GM12891 (cell line): ENCODE results near the gene DOCK4.

Experiments used
- DNase-seq: peaks from one replicate; pipeline ENCODE4 v3.0.0; 2011; ENCODE audit warnings: low spot score; ENCODE audit not compliant: insufficient read length
- FAIRE-seq: peaks from 2 replicates; lab custom pipeline; 2011; peaks lifted over from hg19 to GRCh38; lab: Jason Lieb, UNC
- PAX5 ChIP-seq: IDR thresholded peaks from 2 replicates; pipeline ENCODE4 v1.6.1; 2011; ENCODE audit warnings: low read length, moderate library complexity, mild to moderate bottlenecking; ENCODE audit not compliant: insufficient read depth, severe bottlenecking
- POLR2A ChIP-seq: IDR thresholded peaks from 2 replicates; pipeline ENCODE4 v1.6.1; 2011; ENCODE audit warnings: low read depth, low read length, control low read depth
- POLR2AphosphoS5 ChIP-seq: IDR thresholded peaks from 2 replicates; pipeline ENCODE4 v1.6.1; 2011; ENCODE audit warnings: low read depth, low read length, control low read depth
- POU2F2 ChIP-seq: IDR thresholded peaks from 2 replicates; pipeline ENCODE4 v1.6.1; 2011; ENCODE audit warnings: low read depth, mild to moderate bottlenecking, control low read depth, low read length, moderate library complexity
- SPI1 ChIP-seq: IDR thresholded peaks from 2 replicates; pipeline ENCODE4 v1.6.1; 2011; ENCODE audit warnings: low read depth, low read length, control low read depth
- TAF1 ChIP-seq: IDR thresholded peaks from 2 replicates; pipeline ENCODE4 v1.6.1; 2011; ENCODE audit warnings: low read depth, low read length, control low read depth

The DOCK4 gene

GRCh38 chr7:111997546-111997945 lies 208.7 kb downstream of the DOCK4 start:
- FAIRE-seq (no peak), DNase-seq (no peak)
- no peak for TF ChIP-seq POLR2A
- TF ChIP-seq SPI1, result no peak

DNA sequence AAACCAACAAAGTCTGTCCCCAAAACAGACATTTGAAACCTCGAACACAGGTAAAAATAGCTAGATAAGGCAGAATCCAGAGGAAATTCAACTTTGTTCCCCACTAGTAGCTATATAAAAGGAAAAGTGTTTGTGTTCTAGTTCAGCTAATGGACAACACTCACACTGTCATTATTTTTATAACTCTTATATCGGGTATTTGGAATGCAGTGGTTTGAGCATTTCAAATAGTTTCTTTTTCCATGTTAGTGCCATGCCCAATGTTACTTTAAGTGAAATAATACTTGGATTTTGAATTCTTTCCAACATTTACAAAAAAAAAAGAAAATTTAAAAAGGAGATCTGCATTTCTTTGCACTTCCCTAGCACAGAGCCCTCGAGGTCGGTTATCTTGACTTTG lies 213.6 kb downstream of the DOCK4 start:
- DNase-seq (no peak), FAIRE-seq (no peak)
- TF ChIP-seq TAF1, result no peak
- no peak for TF ChIP-seq SPI1
- no peak for TF ChIP-seq POU2F2
- no peak for TF ChIP-seq POLR2AphosphoS5

DNA sequence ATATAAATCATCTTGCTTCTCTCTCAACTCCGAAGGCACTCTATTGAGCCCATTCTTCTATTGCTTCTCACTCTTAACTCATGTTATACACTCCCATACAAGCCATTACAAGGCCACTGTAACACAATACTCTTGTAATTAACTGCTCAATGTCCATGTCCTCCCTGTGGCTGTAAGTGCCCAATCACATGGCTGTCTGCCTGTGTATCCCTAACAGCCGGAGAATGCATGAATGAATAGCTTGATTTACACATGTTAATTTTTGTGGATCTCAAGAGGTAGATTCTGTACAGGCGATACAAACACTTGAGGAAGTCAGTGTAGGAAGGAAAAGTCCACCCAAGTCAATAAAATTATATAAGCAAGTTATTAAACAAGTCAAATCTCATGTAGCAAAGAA lies 215.6 kb downstream of the DOCK4 start:
- DNase-seq, result no peak
- TF ChIP-seq POU2F2 (no peak), TAF1 (no peak), SPI1 (no peak), POLR2A (no peak), POLR2AphosphoS5 (no peak), PAX5 (no peak)
- no peak for FAIRE-seq

DNA sequence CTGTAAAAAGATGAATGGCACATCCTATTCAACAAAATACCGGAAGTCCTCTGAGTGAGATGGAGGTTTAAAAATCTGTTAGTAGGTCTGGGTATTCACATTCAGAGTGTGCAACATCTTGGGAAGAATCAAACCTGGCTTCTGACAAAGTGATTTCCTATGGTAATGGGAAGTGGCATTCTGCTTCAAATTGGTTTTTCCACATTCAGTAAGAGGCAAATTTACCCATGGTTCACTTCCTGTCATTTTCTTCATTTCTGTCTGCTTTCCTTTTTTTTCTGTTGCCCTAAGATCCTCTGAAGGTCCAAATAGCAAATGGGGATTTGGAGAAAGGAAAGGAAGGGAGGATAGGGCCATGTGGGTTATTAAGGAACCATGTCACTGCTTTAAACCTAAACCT lies 218.3 kb downstream of the DOCK4 start:
- TF ChIP-seq POLR2A (no peak), POLR2AphosphoS5 (no peak), PAX5 (no peak), SPI1 (no peak), POU2F2 (no peak), TAF1 (no peak)
- no peak for FAIRE-seq
- DNase-seq, result no peak

DNA sequence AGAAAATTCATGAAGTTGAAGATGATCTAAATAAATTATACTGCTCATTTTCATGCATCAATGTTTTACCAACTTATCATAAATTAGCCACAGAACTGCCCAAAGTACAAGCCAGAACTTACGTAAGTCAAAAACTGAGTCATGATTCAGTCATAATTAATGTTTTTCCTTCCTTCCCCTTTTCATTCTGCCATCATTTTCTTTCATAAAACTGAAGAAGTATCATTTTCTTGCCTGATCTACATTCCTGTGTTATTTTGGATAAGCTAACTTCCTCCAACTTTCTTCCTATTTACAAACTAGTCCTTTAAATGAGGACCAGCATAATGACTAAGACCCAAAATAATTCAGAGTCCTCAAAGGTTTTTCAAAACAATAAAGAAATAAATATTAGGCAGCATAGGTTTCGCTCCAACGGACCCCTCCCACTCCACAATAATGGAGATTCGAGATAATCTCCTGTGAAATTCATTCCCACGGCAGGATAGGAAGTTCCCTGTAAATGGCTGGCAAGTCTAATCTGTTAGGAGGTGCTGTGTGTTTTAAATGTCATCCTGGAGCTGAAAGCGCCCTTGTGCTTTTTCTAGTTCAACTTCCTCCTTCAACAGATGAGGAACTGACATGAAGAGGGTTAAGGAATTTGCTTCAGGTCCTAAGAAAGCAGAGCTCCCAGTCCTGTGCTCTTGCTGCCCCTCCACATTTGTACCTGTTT lies 218.9 kb downstream of the DOCK4 start:
- DNase-seq (no peak), FAIRE-seq (no peak)
- TF ChIP-seq POU2F2 (no peak), POLR2A (no peak), POLR2AphosphoS5 (no peak), TAF1 (no peak), SPI1 (peak; percentile 20; the same call in 1 of the 2 replicates), PAX5 (no peak)

GRCh38 chr7:111986601-111987000 lies 219.6 kb downstream of the DOCK4 start:
- no peak for FAIRE-seq
- TF ChIP-seq PAX5, result no peak
- TF ChIP-seq POLR2AphosphoS5, result no peak
- no peak for TF ChIP-seq POLR2A
- TF ChIP-seq POU2F2, result no peak
- TF ChIP-seq TAF1, result no peak
- no peak for TF ChIP-seq SPI1

DNA sequence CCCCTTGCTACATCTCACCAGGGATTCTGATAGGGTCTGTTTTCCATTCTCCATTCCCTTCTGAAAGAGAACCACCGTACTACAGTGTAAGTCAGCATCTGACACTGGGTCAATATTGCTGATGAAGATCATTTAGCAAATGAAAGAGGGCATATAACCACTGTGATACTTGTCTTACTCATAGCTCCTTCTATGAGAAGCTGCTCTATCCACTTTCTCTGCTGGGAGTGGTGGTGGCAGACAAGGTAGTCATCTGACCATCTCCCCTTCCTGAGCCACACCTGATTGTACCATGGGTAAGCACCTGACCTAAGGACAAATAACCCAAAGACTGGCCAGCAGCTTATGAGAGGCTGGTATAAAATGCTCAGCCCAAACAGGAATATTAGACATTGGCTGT lies 220.4 kb downstream of the DOCK4 start:
- FAIRE-seq (no peak), DNase-seq (no peak)
- TF ChIP-seq POU2F2, result no peak
- no peak for TF ChIP-seq SPI1
- no peak for TF ChIP-seq POLR2A
- TF ChIP-seq TAF1, result no peak
- no peak for TF ChIP-seq POLR2AphosphoS5
- no peak for TF ChIP-seq PAX5

More at GRCh38 chr7:111986601-111987000, 219.6 kb downstream of the DOCK4 start:
- DNase-seq, result no peak

DNA sequence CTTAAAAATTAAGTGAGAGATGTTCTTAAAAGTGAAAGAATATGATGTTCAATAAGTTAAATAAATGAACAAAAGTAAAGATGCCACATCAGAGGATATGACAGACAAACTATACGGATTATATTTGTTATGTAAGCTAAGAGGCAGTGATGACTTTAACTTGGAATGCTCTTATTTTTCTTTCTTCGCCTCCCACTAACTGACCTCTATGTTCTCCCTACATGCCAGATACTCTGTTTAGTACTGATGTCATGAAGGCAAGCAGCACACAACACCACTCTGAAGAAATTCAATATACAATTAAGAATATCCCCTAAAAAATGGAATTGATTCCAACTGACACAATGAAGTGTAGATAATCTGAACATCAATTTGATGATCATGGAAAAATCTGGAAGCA lies 223.4 kb downstream of the DOCK4 start:
- FAIRE-seq, result no peak
- TF ChIP-seq POLR2A (no peak), SPI1 (no peak), POU2F2 (no peak), POLR2AphosphoS5 (no peak), TAF1 (no peak), PAX5 (no peak)
- DNase-seq, result no peak

GRCh38 chr7:111982133-111982532 lies 224.1 kb downstream of the DOCK4 start:
- no peak for DNase-seq
- TF ChIP-seq POLR2AphosphoS5 (no peak), SPI1 (no peak), TAF1 (no peak), PAX5 (no peak), POU2F2 (no peak), POLR2A (no peak)
- no peak for FAIRE-seq

DNA sequence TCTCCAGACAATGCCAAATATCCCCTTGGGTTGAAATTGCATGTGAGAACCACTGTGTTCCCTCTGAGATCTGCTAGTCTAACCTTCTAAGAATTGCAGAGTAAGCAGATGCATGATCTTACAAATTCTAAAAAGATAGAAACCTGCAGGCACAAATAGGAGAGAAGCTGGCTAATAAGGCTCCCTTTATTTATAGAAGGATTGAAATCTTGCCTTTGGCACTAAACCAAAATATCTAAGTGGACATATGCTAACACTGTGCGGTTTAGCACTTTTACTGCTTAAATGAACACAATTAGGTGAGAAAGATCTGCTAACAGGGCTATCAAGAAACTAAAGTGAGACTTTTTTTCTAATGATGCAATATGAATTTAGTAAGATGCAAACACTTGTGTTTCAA lies 225.5 kb downstream of the DOCK4 start:
- TF ChIP-seq PAX5 (no peak), TAF1 (no peak), POU2F2 (no peak), POLR2A (no peak), POLR2AphosphoS5 (no peak), SPI1 (no peak)
- no peak for FAIRE-seq
- no peak for DNase-seq
